ENCODE data around the gene GMDS.

DNA sequence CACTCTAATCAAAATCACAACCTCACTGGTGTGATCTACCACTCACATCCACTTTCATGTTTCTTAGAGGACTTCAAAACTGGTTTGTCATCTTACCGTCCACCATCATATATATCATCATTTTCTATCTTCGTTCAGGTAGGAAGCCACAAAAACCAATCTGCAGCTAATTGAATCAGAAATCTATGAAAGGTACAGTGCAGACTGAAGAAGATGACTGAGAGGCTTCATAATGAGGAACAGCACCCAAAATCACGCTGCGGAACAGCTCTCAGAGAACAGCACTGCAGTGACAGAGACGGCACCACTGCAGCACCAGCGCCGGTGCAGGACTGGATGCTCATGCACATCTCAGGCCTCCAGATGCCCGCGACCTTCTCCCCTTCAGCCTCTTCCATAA, 13.0 kb downstream of the GMDS start:
- TF ChIP-seq SUZ12 (IDR thresholded peaks at IDR 0.05; ENCODE audit: low read length) (no peak), POLR2A (IDR thresholded peaks at IDR 0.05; ENCODE audit: control extremely low read depth in 1 of 2, low read depth in 2 of 2, low read length in 2 of 2) (no peak), GABPA (IDR thresholded peaks at IDR 0.05; ENCODE audit: borderline replicate concordance, insufficient read depth, low read length) (no peak), CHD2 (IDR thresholded peaks at IDR 0.05; ENCODE audit: low read length) (no peak)
- TF ChIP-seq, protein P1, sequence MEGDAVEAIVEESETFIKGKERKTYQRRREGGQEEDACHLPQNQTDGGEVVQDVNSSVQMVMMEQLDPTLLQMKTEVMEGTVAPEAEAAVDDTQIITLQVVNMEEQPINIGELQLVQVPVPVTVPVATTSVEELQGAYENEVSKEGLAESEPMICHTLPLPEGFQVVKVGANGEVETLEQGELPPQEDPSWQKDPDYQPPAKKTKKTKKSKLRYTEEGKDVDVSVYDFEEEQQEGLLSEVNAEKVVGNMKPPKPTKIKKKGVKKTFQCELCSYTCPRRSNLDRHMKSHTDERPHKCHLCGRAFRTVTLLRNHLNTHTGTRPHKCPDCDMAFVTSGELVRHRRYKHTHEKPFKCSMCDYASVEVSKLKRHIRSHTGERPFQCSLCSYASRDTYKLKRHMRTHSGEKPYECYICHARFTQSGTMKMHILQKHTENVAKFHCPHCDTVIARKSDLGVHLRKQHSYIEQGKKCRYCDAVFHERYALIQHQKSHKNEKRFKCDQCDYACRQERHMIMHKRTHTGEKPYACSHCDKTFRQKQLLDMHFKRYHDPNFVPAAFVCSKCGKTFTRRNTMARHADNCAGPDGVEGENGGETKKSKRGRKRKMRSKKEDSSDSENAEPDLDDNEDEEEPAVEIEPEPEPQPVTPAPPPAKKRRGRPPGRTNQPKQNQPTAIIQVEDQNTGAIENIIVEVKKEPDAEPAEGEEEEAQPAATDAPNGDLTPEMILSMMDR (IDR thresholded peaks at IDR 0.05; ENCODE audit: control extremely low read depth in 1 of 3, insufficient read depth in 1 of 3, low read depth in 1 of 3, low read length in 3 of 3): no peak
